ENCODE measurements around the gene PLEKHA5. TPM values are rescaled to one million over a fixed set of nuclear protein-coding genes. Genes with fewer than 3 reads are reported as not detected.

The PLEKHA5 gene
- total RNA-seq, 1 donor = 40.7 TPM

DNA sequence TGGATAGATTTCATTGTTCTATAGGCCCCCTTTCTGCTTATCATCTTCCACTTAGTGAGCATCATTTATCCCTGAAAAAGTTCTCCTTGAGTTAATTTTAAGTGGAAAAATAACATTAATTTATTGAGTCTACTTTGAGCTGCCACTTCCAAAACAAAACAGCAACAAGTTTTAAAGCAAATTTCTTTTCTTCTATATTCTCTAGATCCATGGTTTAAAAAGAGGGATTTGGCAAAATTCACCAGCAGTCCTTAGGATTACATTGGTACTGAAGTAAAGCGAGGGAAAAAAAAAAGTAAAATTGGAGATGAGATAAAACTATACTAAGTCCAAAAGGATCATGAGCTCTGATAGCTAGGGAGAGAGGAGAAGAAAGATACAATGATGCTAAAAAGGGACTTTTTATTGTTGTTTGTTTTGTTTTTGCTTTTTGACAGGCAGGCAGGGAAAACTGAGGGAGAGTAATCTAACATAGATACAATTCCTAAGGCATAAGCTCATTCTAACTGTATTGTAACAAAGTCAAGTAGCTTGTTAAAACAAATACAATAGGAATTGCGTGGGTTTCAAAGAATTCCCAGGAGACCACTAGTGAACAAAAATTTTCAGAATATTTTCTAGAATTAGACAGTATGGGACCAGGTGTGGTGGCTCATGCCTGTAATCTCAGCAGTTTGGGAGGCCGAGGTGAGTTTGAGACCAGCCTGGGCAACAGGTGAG is 19.2 kb upstream of the PLEKHA5 start:
- peak; percentile 63 for DNase-seq (ENCODE audit: low read depth)
- H3K4me3 ChIP-seq (ENCODE audit: low read depth, low read length) = no peak overlapping the region
- TF ChIP-seq, protein P1, sequence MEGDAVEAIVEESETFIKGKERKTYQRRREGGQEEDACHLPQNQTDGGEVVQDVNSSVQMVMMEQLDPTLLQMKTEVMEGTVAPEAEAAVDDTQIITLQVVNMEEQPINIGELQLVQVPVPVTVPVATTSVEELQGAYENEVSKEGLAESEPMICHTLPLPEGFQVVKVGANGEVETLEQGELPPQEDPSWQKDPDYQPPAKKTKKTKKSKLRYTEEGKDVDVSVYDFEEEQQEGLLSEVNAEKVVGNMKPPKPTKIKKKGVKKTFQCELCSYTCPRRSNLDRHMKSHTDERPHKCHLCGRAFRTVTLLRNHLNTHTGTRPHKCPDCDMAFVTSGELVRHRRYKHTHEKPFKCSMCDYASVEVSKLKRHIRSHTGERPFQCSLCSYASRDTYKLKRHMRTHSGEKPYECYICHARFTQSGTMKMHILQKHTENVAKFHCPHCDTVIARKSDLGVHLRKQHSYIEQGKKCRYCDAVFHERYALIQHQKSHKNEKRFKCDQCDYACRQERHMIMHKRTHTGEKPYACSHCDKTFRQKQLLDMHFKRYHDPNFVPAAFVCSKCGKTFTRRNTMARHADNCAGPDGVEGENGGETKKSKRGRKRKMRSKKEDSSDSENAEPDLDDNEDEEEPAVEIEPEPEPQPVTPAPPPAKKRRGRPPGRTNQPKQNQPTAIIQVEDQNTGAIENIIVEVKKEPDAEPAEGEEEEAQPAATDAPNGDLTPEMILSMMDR (IDR thresholded peaks at IDR 0.05; ENCODE audit: insufficient read depth, low read length) = no peak

DNA sequence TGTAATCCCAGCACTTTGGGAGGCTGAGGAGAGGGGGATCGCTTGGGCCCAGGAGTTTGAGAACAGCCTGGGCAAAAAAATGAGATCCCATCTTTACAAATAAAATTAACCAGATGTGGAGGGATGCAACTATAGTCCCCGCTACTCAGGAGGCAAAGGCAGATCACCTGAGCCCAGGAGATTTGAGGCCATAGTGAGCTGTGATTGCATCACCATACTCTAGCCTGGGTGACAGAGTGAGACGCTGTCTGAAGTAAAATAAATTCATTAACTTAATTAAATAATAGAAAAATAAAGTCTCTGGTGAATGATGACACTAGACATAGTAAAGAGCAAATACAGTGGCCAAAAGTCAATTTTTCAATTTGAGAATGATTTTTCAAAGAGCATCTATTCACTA is 16.1 kb upstream of the PLEKHA5 start:
- H3K4me3 ChIP-seq (ENCODE audit: low read depth, low read length) = no peak overlapping the region
- DNase-seq (ENCODE audit: low read depth) = no peak
- TF ChIP-seq, protein P1 (IDR thresholded peaks at IDR 0.05; ENCODE audit: insufficient read depth, low read length) = no peak

DNA sequence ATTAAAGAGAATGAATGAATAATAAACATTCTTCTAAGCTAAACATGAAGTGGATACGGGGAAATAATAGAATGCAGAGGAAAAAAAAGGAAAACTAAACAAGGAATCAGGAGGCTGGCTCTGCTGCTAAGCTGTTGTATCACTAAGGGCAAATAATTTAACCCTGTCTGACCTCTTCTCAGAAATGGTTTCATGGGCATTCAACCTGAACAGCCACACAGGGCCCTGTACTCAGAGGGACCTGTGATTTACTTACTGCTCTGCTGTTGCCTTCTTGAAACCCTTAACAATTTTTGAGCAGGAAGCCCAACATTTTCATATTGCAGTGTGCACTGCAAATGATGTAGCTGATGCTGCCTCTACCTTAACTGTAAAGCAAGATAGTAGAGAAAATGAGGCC is 14.2 kb upstream of the PLEKHA5 start:
- TF ChIP-seq, protein P1 (IDR thresholded peaks at IDR 0.05; ENCODE audit: insufficient read depth, low read length) = no peak
- DNase-seq (ENCODE audit: low read depth) = no peak
- H3K4me3 ChIP-seq (ENCODE audit: low read depth, low read length) = no peak overlapping the region

DNA sequence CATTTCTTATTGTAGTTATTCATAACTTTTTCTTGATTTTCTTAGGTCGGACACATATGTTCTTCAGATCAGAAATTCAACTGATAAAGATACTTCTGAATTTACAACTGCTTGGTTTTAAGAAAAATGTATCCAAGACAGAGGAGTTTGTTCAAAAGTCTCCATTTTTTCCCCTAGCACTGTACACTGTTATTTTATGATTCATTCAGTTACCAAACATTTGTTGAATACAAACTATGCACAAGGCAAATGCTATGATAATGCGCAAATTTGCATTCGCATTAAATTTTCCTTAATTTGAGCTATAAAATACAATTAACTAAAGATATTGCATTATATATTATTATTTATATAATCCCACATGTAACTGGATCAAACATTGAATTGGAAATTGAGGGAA is 10.1 kb upstream of the PLEKHA5 start:
- TF ChIP-seq, protein P1 (IDR thresholded peaks at IDR 0.05; ENCODE audit: insufficient read depth, low read length) = no peak
- no peak for DNase-seq (ENCODE audit: low read depth)
- no peak overlapping the region for H3K4me3 ChIP-seq (ENCODE audit: low read depth, low read length)

DNA sequence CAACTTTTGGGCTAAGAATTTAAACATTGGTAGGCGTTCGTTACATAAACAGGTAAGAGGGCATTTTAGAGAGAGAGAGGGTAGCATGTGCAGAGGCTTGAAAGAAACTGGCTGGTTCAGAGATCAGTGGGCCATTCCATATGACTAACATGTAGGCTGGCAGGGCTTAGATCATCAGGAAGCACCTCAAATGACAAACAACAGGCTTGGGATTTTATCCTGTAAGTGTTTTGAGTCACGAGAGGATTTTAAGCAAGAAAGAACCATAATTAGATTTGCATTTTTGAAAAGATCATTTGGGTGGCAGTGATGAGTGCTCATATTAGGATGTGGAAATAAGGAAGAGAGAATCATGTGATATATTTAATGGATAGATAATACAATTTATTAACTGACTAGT is 8.7 kb upstream of the PLEKHA5 start:
- TF ChIP-seq, protein P1 (IDR thresholded peaks at IDR 0.05; ENCODE audit: insufficient read depth, low read length) = no peak
- no peak overlapping the region for H3K4me3 ChIP-seq (ENCODE audit: low read depth, low read length)
- no peak for DNase-seq (ENCODE audit: low read depth)

DNA sequence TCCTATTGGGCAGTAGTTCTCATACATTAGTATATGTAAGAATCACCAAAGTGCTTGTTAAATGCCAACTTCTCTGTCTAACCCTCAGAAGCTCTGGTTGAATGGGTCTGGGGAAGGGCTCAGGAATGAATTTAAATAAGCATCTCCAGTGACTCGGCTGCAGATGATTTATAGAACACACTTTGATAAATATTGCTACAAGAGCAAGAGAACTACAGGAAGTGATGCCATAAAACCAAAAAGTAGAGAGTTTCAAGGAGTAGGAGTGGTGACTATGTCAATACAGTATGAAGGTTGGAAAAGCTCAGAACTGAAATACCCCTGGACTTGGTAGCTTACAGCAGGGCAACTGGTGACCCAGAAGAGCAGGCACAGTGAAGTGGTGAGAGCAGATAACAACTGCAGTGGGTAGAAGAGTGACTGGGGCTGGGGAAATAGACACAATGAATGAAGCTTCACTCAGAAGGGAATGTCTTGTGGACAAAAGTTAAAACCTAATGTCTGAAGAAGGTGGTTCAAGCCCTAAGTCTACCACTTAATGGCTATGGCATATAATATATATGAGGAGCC is 8.0 kb upstream of the PLEKHA5 start:
- TF ChIP-seq, protein P1 (IDR thresholded peaks at IDR 0.05; ENCODE audit: insufficient read depth, low read length) = no peak
- DNase-seq (ENCODE audit: low read depth) = no peak
- no peak overlapping the region for H3K4me3 ChIP-seq (ENCODE audit: low read depth, low read length)

Measured in fibroblast of the aortic adventitia (primary cell).